ENCODE measurements around the gene COA4. TPM values are rescaled to one million over a fixed set of nuclear protein-coding genes. Genes with fewer than 3 reads are reported as not detected.

Gene COA4
- 10 to 100 TPM; 53.2 to 70.9 TPM for polyA plus RNA-seq

DNA sequence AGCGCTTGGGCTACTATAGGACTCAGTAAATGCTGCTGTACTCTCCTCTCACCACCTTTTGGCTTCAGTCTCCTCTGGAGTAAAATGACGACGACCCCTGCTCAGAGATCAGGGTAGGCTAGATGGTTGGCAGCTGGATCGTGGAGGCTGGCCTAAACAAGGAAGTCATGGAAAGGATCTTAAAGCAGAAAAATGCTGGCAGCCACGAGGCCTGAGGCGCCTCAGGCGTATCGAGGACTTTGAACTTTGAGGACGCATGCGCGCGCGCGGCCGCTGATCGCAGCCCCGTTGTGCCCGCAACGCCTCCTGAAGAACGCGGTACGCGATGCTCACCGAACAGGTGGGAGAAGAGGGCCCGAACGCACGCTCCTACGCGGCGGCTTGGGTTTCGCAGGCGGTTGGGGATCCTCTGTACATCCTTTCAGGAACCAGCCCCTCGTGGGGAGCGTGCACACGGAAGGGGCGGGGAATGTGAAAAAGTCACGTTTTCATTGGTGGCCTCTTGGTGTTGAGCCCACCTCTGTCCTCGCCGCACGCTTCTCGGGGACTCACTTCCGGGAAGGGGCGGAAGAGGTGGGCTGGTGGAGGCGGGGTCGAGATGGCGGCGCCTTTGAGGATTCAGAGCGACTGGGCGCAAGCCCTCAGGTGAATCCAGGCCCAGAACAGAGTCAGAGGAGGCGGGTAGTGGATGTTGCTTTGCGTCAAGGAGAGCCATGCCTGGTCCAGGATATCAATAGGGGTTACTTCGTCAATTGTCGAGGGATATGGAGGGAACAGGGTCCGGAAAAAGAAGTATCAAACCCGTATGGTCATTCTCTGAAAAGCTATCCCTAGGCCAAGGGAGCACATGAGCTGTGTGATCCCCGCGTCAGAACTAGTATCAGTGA lies at the start of gene COA4, which contains the start of gene PAAF1:
Gene COA4 (minus strand): TSS at position 423 of the 887 bp plus-strand sequence. CDS start 3,468 bp downstream, outside the sequence.
Gene PAAF1 (plus strand): TSS at position 576 of the 887 bp plus-strand sequence. CDS start 23 bp downstream, at position 599.
- H3K4me1 ChIP-seq (ENCODE audit: control insufficient read depth in 2 of 2, insufficient read depth in 2 of 2, low read length in 1 of 2), result peaks cover 2% of the 10 kb centered on the region in 2 donors
- H3K27me3 ChIP-seq (ENCODE audit: control insufficient read depth in 1 of 2, insufficient read depth in 2 of 2, low read length in 2 of 2), result no peaks in the 10 kb centered on the region
- H3K36me3 ChIP-seq (ENCODE audit: control insufficient read depth in 2 of 2, insufficient read depth in 2 of 2, low read length in 1 of 2), result peaks cover 6% of the 10 kb centered on the region in 2 donors
- no peaks in the 10 kb centered on the region for H3K9me3 ChIP-seq (ENCODE audit: control insufficient read depth in 2 of 2, insufficient read depth in 1 of 2, low read depth in 1 of 2, low read length in 1 of 2)
- H3K4me3 ChIP-seq (ENCODE audit: low read depth in 1 of 2, low read length in 2 of 2), result peak within 1 kb of the TSS; percentile 61 to 83
- H3K27ac ChIP-seq (ENCODE audit: low read depth in 2 of 2, low read length in 1 of 2), result peak within 1 kb of the TSS; percentile 81 to 85
- 0% methylated on average over 57 of the region's 57 CpGs for whole genome bisulfite sequencing, 2 donors

- Histone ChIP-seq H3K4me1 (ENCODE audit: control insufficient read depth in 2 of 2, insufficient read depth in 2 of 2, low read length in 1 of 2) (no peaks in the 10 kb centered on the region), H3K27ac (ENCODE audit: low read depth in 2 of 2, low read length in 1 of 2) (no peak overlapping the region), H3K9me3 (ENCODE audit: control insufficient read depth in 2 of 2, insufficient read depth in 1 of 2, low read depth in 1 of 2, low read length in 1 of 2) (no peaks in the 10 kb centered on the region), H3K36me3 (ENCODE audit: control insufficient read depth in 2 of 2, insufficient read depth in 2 of 2, low read length in 1 of 2) (peaks cover 9% of the 10 kb centered on the region in 2 donors), H3K27me3 (ENCODE audit: control insufficient read depth in 1 of 2, insufficient read depth in 2 of 2, low read length in 2 of 2) (no peaks in the 10 kb centered on the region), H3K4me3 (ENCODE audit: low read depth in 1 of 2, low read length in 2 of 2) (no peak overlapping the region)
- WGBS, 2 donors, result 97% methylated on average over 4 of the region's 4 CpGs
These were observed 44.5 kb upstream of the COA4 start for GRCh38 chr11:73921180-73921579.

DNA sequence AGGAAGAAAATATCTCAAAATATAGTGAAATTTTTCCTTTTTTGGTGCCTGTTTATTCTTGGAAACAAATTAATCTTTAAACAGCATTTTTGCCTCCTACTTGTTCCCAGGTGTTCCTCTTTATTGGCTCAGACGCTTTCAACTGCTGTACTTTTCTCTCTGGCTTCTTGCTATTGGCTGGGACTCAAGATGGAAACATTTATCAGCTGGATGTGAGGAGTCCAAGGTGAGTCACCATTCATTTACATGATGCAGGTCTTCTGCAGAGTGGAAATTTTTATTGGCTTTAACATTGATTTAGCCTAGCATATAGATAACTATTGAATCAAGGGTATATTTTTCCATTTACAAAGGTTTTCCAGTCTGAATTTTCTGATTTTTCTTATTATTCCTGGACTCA lies 39.8 kb upstream of the COA4 start:
- Histone ChIP-seq H3K9me3 (ENCODE audit: control insufficient read depth in 2 of 2, insufficient read depth in 1 of 2, low read depth in 1 of 2, low read length in 1 of 2) (no peaks in the 10 kb centered on the region), H3K4me3 (ENCODE audit: low read depth in 1 of 2, low read length in 2 of 2) (no peak overlapping the region), H3K27me3 (ENCODE audit: control insufficient read depth in 1 of 2, insufficient read depth in 2 of 2, low read length in 2 of 2) (no peaks in the 10 kb centered on the region), H3K27ac (ENCODE audit: low read depth in 2 of 2, low read length in 1 of 2) (no peak overlapping the region), H3K36me3 (ENCODE audit: control insufficient read depth in 2 of 2, insufficient read depth in 2 of 2, low read length in 1 of 2) (peaks cover 12 to 13% of the 10 kb centered on the region in 2 donors), H3K4me1 (ENCODE audit: control insufficient read depth in 2 of 2, insufficient read depth in 2 of 2, low read length in 1 of 2) (no peaks in the 10 kb centered on the region)
- 28 to 53% methylated on average over 1 of the region's 1 CpG for WGBS, 2 donors

- no peaks in the 10 kb centered on the region for H3K9me3 ChIP-seq (ENCODE audit: control insufficient read depth in 2 of 2, insufficient read depth in 1 of 2, low read depth in 1 of 2, low read length in 1 of 2)
- peaks cover 9 to 11% of the 10 kb centered on the region in 2 donors for H3K36me3 ChIP-seq (ENCODE audit: control insufficient read depth in 2 of 2, insufficient read depth in 2 of 2, low read length in 1 of 2)
- no peaks in the 10 kb centered on the region for H3K27me3 ChIP-seq (ENCODE audit: control insufficient read depth in 1 of 2, insufficient read depth in 2 of 2, low read length in 2 of 2)
- H3K27ac ChIP-seq (ENCODE audit: low read depth in 2 of 2, low read length in 1 of 2), result no peak overlapping the region
- H3K4me1 ChIP-seq (ENCODE audit: control insufficient read depth in 2 of 2, insufficient read depth in 2 of 2, low read length in 1 of 2), result no peaks in the 10 kb centered on the region
- no peak overlapping the region for H3K4me3 ChIP-seq (ENCODE audit: low read depth in 1 of 2, low read length in 2 of 2)
- WGBS, 2 donors, result 67 to 83% methylated on average over 4 of the region's 4 CpGs
These were observed 37.6 kb upstream of the COA4 start for GRCh38 chr11:73914284-73914683.

DNA sequence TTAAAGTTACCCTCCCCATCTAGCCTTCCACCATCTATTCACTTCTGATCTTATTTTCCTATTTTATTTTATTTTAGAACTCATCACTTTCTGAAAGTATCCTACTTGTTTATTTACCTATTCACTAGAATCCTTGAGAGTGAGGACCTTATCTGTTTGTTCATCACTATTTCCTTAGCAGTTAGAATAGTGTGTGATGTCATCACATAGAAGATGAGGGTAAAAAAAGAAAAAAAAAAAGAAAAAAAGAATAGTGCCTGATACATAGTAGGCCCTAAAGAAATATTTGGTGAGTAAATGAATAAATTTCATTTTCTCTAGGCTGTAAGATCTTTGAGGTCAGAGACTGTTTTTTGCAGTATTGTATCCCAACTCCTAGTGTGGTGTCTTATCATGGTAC lies 36.8 kb upstream of the COA4 start:
- Histone ChIP-seq H3K4me1 (ENCODE audit: control insufficient read depth in 2 of 2, insufficient read depth in 2 of 2, low read length in 1 of 2) (no peaks in the 10 kb centered on the region), H3K36me3 (ENCODE audit: control insufficient read depth in 2 of 2, insufficient read depth in 2 of 2, low read length in 1 of 2) (peaks cover 3 to 8% of the 10 kb centered on the region in 2 donors), H3K4me3 (ENCODE audit: low read depth in 1 of 2, low read length in 2 of 2) (no peak overlapping the region), H3K9me3 (ENCODE audit: control insufficient read depth in 2 of 2, insufficient read depth in 1 of 2, low read depth in 1 of 2, low read length in 1 of 2) (no peaks in the 10 kb centered on the region), H3K27me3 (ENCODE audit: control insufficient read depth in 1 of 2, insufficient read depth in 2 of 2, low read length in 2 of 2) (no peaks in the 10 kb centered on the region), H3K27ac (ENCODE audit: low read depth in 2 of 2, low read length in 1 of 2) (no peak overlapping the region)

- Histone ChIP-seq H3K4me3 (ENCODE audit: low read depth in 1 of 2, low read length in 2 of 2) (no peak overlapping the region), H3K27ac (ENCODE audit: low read depth in 2 of 2, low read length in 1 of 2) (no peak overlapping the region), H3K27me3 (ENCODE audit: control insufficient read depth in 1 of 2, insufficient read depth in 2 of 2, low read length in 2 of 2) (no peaks in the 10 kb centered on the region), H3K4me1 (ENCODE audit: control insufficient read depth in 2 of 2, insufficient read depth in 2 of 2, low read length in 1 of 2) (no peaks in the 10 kb centered on the region), H3K9me3 (ENCODE audit: control insufficient read depth in 2 of 2, insufficient read depth in 1 of 2, low read depth in 1 of 2, low read length in 1 of 2) (no peaks in the 10 kb centered on the region), H3K36me3 (ENCODE audit: control insufficient read depth in 2 of 2, insufficient read depth in 2 of 2, low read length in 1 of 2) (peaks cover 7 to 8% of the 10 kb centered on the region in 2 donors)
- WGBS, 2 donors, result 91 to 99% methylated on average over 2 of the region's 2 CpGs
These were observed 35.4 kb upstream of the COA4 start for GRCh38 chr11:73912026-73912425.

- Histone ChIP-seq H3K4me1 (ENCODE audit: control insufficient read depth in 2 of 2, insufficient read depth in 2 of 2, low read length in 1 of 2) (no peaks in the 10 kb centered on the region), H3K27me3 (ENCODE audit: control insufficient read depth in 1 of 2, insufficient read depth in 2 of 2, low read length in 2 of 2) (no peaks in the 10 kb centered on the region), H3K27ac (ENCODE audit: low read depth in 2 of 2, low read length in 1 of 2) (no peak overlapping the region), H3K36me3 (ENCODE audit: control insufficient read depth in 2 of 2, insufficient read depth in 2 of 2, low read length in 1 of 2) (peaks cover 3 to 4% of the 10 kb centered on the region in 2 donors), H3K4me3 (ENCODE audit: low read depth in 1 of 2, low read length in 2 of 2) (no peak overlapping the region), H3K9me3 (ENCODE audit: control insufficient read depth in 2 of 2, insufficient read depth in 1 of 2, low read depth in 1 of 2, low read length in 1 of 2) (no peaks in the 10 kb centered on the region)
- WGBS, 2 donors, result 87 to 90% methylated on average over 4 of the region's 4 CpGs
These were observed 30.5 kb upstream of the COA4 start for GRCh38 chr11:73907191-73907590.

- Histone ChIP-seq H3K36me3 (ENCODE audit: control insufficient read depth in 2 of 2, insufficient read depth in 2 of 2, low read length in 1 of 2) (peaks cover 5 to 7% of the 10 kb centered on the region in 2 donors), H3K27ac (ENCODE audit: low read depth in 2 of 2, low read length in 1 of 2) (no peak overlapping the region)
- 78 to 95% methylated on average over 1 of the region's 1 CpG for WGBS, 2 donors
These were observed 25.7 kb upstream of the COA4 start for GRCh38 chr11:73902303-73902702.

DNA sequence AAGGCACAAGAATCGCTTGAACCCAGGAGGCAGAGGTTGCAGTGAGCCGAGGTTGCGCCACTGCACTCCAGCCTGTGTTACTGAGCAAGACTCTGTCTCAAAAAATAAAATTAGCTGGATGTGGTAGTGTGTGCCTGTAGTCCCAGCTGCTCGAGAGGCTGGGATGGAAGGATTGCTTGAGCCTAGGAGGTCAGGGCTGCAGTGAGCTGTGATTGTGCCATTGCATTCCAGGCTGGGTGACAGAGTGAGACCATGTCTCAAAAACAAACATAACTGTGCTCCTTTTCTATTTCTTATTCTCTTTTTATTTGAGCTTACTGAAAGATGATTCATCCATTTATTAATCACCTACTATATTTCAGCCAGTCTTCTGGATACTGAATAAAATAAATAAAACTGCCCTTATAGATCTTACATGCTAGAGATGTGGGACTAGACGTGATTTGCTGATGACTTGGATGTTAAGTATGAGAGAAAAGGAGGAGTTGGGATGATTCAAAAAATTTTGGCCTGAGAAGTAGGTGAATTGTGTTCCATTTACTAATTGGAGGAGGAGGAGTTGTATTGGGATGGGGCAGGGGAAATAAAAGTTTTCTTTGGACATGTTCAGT lies 18.2 kb upstream of the COA4 start:
- Histone ChIP-seq H3K27me3 (ENCODE audit: control insufficient read depth in 1 of 2, insufficient read depth in 2 of 2, low read length in 2 of 2) (no peaks in the 10 kb centered on the region), H3K4me3 (ENCODE audit: low read depth in 1 of 2, low read length in 2 of 2) (no peak overlapping the region), H3K9me3 (ENCODE audit: control insufficient read depth in 2 of 2, insufficient read depth in 1 of 2, low read depth in 1 of 2, low read length in 1 of 2) (no peaks in the 10 kb centered on the region), H3K27ac (ENCODE audit: low read depth in 2 of 2, low read length in 1 of 2) (no peak overlapping the region), H3K4me1 (ENCODE audit: control insufficient read depth in 2 of 2, insufficient read depth in 2 of 2, low read length in 1 of 2) (no peaks in the 10 kb centered on the region), H3K36me3 (ENCODE audit: control insufficient read depth in 2 of 2, insufficient read depth in 2 of 2, low read length in 1 of 2) (peaks cover 0 to 3% of the 10 kb centered on the region in 2 donors)
- 90 to 93% methylated on average over 5 of the region's 5 CpGs for WGBS, 2 donors

More at GRCh38 chr11:73902303-73902702, 25.7 kb upstream of the COA4 start:
- Histone ChIP-seq H3K27me3 (ENCODE audit: control insufficient read depth in 1 of 2, insufficient read depth in 2 of 2, low read length in 2 of 2) (no peaks in the 10 kb centered on the region), H3K4me3 (ENCODE audit: low read depth in 1 of 2, low read length in 2 of 2) (no peak overlapping the region), H3K9me3 (ENCODE audit: control insufficient read depth in 2 of 2, insufficient read depth in 1 of 2, low read depth in 1 of 2, low read length in 1 of 2) (no peaks in the 10 kb centered on the region), H3K4me1 (ENCODE audit: control insufficient read depth in 2 of 2, insufficient read depth in 2 of 2, low read length in 1 of 2) (no peaks in the 10 kb centered on the region)

Data from esophagus (tissue), 2 donors.